ENCODE results near the gene GFOD2. TPM values are rescaled to one million over a fixed set of nuclear protein-coding genes. Genes with fewer than 3 reads are reported as not detected.

Gene GFOD2
- total RNA-seq, 4 donors from 2014 or later = 10.5 to 24.6 (median 17.2) TPM

GRCh38 chr16:67673712-67674580 lies 45.2 kb downstream of the GFOD2 start:
- TF ChIP-seq POLR2A (IDR thresholded peaks at IDR 0.05) (no peak), EP300 (IDR thresholded peaks at IDR 0.05) (peak; percentile 24 to 82)
- Histone ChIP-seq H3K4me3 (no peak overlapping the region), H3K4me1 (peaks cover 0 to 42% (median 16%) of the 10 kb centered on the region in 4 donors), H3K9me3 (no peaks in the 10 kb centered on the region), H3K27me3 (no peaks in the 10 kb centered on the region), H3K36me3 (peaks cover 0 to 11% (median 0%) of the 10 kb centered on the region in 3 donors), H3K27ac (peak overlapping the region; percentile 56 to 91 (median 76))
- WGBS, 2 donors = 27 to 35% methylated on average over 17 to 18 of the region's 21 CpGs
- peak; percentile 47 to 59 for DNase-seq (ENCODE audit: low spot score in 2 of 2)

- Histone ChIP-seq H3K27ac (peak overlapping the region; percentile 56 to 91 (median 76)), H3K27me3 (no peaks in the 10 kb centered on the region), H3K4me1 (peaks cover 0 to 47% (median 19%) of the 10 kb centered on the region in 4 donors), H3K36me3 (peaks cover 0 to 10% (median 0%) of the 10 kb centered on the region in 3 donors), H3K9me3 (no peaks in the 10 kb centered on the region), H3K4me3 (no peak overlapping the region)
- peak; percentile 48 to 70 (median 63) for TF ChIP-seq CTCF (IDR thresholded peaks at IDR 0.05)
- no peak for TF ChIP-seq POLR2A (IDR thresholded peaks at IDR 0.05)
- peak in 1 of 2 donors; percentile 59 for DNase-seq (ENCODE audit: low spot score in 2 of 2)
- 45 to 48% methylated on average over 8 to 13 of the region's 13 CpGs for WGBS, 2 donors
Measured at GRCh38 chr16:67672739-67673662, 46.1 kb downstream of the GFOD2 start.

- TF ChIP-seq POLR2A (IDR thresholded peaks at IDR 0.05) = no peak
Measured at GRCh38 chr16:67672306-67672705, 46.8 kb downstream of the GFOD2 start.

GRCh38 chr16:67669499-67670101 lies 49.5 kb downstream of the GFOD2 start:
- TF ChIP-seq CTCF (IDR thresholded peaks at IDR 0.05) (no peak), EP300 (IDR thresholded peaks at IDR 0.05) (no peak), POLR2A (IDR thresholded peaks at IDR 0.05) (no peak)
- H3K9me3 ChIP-seq = no peaks in the 10 kb centered on the region
- no peaks in the 10 kb centered on the region for H3K27me3 ChIP-seq
- DNase-seq (ENCODE audit: low spot score in 2 of 2) = no peak
- peaks cover 0 to 57% (median 41%) of the 10 kb centered on the region in 4 donors for H3K4me1 ChIP-seq
- 84 to 88% methylated on average over 10 of the region's 10 CpGs for WGBS, 2 donors
- peaks cover 0 to 6% (median 0%) of the 10 kb centered on the region in 3 donors for H3K36me3 ChIP-seq
- no peak overlapping the region for H3K27ac ChIP-seq
- no peak overlapping the region for H3K4me3 ChIP-seq

More at GRCh38 chr16:67672306-67672705, 46.8 kb downstream of the GFOD2 start:
- peak overlapping the region in 1 of 4 donors; percentile 83 for H3K27ac ChIP-seq
- WGBS, 2 donors = 40 to 55% methylated on average over 4 of the region's 4 CpGs
- peaks cover 0 to 54% (median 26%) of the 10 kb centered on the region in 4 donors for H3K4me1 ChIP-seq
- no peaks in the 10 kb centered on the region for H3K27me3 ChIP-seq
- H3K4me3 ChIP-seq = no peak overlapping the region
- H3K36me3 ChIP-seq = peaks cover 0 to 4% (median 0%) of the 10 kb centered on the region in 3 donors
- DNase-seq (ENCODE audit: low spot score in 2 of 2) = no peak
- H3K9me3 ChIP-seq = no peaks in the 10 kb centered on the region

GRCh38 chr16:67668495-67669157 lies 50.5 kb downstream of the GFOD2 start:
- DNase-seq (ENCODE audit: low spot score in 2 of 2) = no peak
- peaks cover 0 to 14% (median 0%) of the 10 kb centered on the region in 3 donors for H3K36me3 ChIP-seq
- WGBS, 2 donors = 80 to 86% methylated on average over 4 to 6 of the region's 6 CpGs
- no peak overlapping the region for H3K4me3 ChIP-seq
- TF ChIP-seq CTCF (IDR thresholded peaks at IDR 0.05) (peak in 1 of 5 experiments; percentile 25), EP300 (IDR thresholded peaks at IDR 0.05) (no peak)
- no peaks in the 10 kb centered on the region for H3K27me3 ChIP-seq
- no peaks in the 10 kb centered on the region for H3K9me3 ChIP-seq
- H3K27ac ChIP-seq = peak overlapping the region in 2 of 4 donors; percentile 90 to 95
- H3K4me1 ChIP-seq = peaks cover 0 to 51% (median 33%) of the 10 kb centered on the region in 4 donors
